ENCODE results near the gene SLC1A7.
"Not testable (repeated sequence)": the region's sequence is repeated elsewhere in the genome, so short reads cannot be mapped to it uniquely, and the experiment has no call there.

The SLC1A7 gene

GRCh38 chr1:53142226-53142853, at the start of gene SLC1A7:
Gene SLC1A7, minus strand, starts transcription at chr1:53142638. Its CDS starts 189 bp downstream, at chr1:53142449.
- no peak for DNase-seq

- DNase-seq = no peak
These were observed 47.8 kb upstream of the SLC1A7 start for GRCh38 chr1:53190210-53190611.

GRCh38 chr1:53189061-53189460, 46.6 kb upstream of the SLC1A7 start:
- no peak for DNase-seq

- DNase-seq = no peak
These were observed 45.7 kb upstream of the SLC1A7 start for GRCh38 chr1:53188099-53188498.

GRCh38 chr1:53187401-53187800, 45.0 kb upstream of the SLC1A7 start:
- DNase-seq = no peak

- no peak for DNase-seq
These were observed 44.1 kb upstream of the SLC1A7 start for GRCh38 chr1:53186533-53186932.

- DNase-seq = not testable (repeated sequence)
These were observed 43.5 kb upstream of the SLC1A7 start for GRCh38 chr1:53185955-53186297.

- no peak for DNase-seq
These were observed 40.9 kb upstream of the SLC1A7 start for GRCh38 chr1:53183095-53183990.

- DNase-seq = no peak
These were observed 40.3 kb upstream of the SLC1A7 start for GRCh38 chr1:53182716-53183094.

GRCh38 chr1:53182111-53182593, 39.7 kb upstream of the SLC1A7 start:
- peak; percentile 50 to 83 (median 81) for DNase-seq

- DNase-seq = no peak
These were observed 38.5 kb upstream of the SLC1A7 start for GRCh38 chr1:53180951-53181350.

GRCh38 chr1:53180226-53180625, 37.8 kb upstream of the SLC1A7 start:
- no peak for DNase-seq

GRCh38 chr1:53176452-53177208, 34.2 kb upstream of the SLC1A7 start:
- peak; percentile 30 to 62 (median 38) for DNase-seq

- DNase-seq = no peak
These were observed 32.8 kb upstream of the SLC1A7 start for GRCh38 chr1:53174971-53175913.

- DNase-seq = peak; percentile 18 to 46 (median 35)
These were observed 30.1 kb upstream of the SLC1A7 start for GRCh38 chr1:53172426-53173128.

- no peak for DNase-seq
These were observed 24.5 kb upstream of the SLC1A7 start for GRCh38 chr1:53166912-53167311.

- no peak for DNase-seq
These were observed 23.9 kb upstream of the SLC1A7 start for GRCh38 chr1:53166366-53166765.

GRCh38 chr1:53165408-53165961, 23.0 kb upstream of the SLC1A7 start:
- no peak for DNase-seq

GRCh38 chr1:53163291-53163768, 20.9 kb upstream of the SLC1A7 start:
- no peak for DNase-seq

- no peak for DNase-seq
These were observed 20.2 kb upstream of the SLC1A7 start for GRCh38 chr1:53162621-53163020.

- DNase-seq = no peak
These were observed 18.5 kb upstream of the SLC1A7 start for GRCh38 chr1:53160924-53161378.
